KG1 (cell line): ENCODE measurements around the gene PTGS2.
"Not testable (repeated sequence)": the region's sequence is repeated elsewhere in the genome, so short reads cannot be mapped to it uniquely, and the experiment has no call there.

Experiments
- DNase-seq: peaks from one replicate; lab custom pipeline; 2025; lab: John Stamatoyannopoulos, UW

The PTGS2 gene

GRCh38 chr1:186670297-186671135 is 9.7 kb downstream of the PTGS2 start:
- DNase-seq: no peak

- not testable (repeated sequence) for DNase-seq
These were observed 10.4 kb downstream of the PTGS2 start for GRCh38 chr1:186669784-186670183.

- DNase-seq: not testable (repeated sequence)
These were observed 16.0 kb downstream of the PTGS2 start for GRCh38 chr1:186664217-186664616.

GRCh38 chr1:186662752-186663151 is 17.5 kb downstream of the PTGS2 start:
- no peak for DNase-seq

- DNase-seq: no peak
These were observed 20.3 kb downstream of the PTGS2 start for GRCh38 chr1:186659890-186660341.

GRCh38 chr1:186658999-186659398 is 21.2 kb downstream of the PTGS2 start:
- DNase-seq: no peak

GRCh38 chr1:186657481-186657880 is 22.7 kb downstream of the PTGS2 start:
- DNase-seq: no peak

- DNase-seq: no peak
These were observed 24.3 kb downstream of the PTGS2 start for GRCh38 chr1:186655876-186656275.

GRCh38 chr1:186654741-186655140 is 25.5 kb downstream of the PTGS2 start:
- no peak for DNase-seq

GRCh38 chr1:186653312-186653711 is 26.9 kb downstream of the PTGS2 start:
- DNase-seq: no peak

- no peak for DNase-seq
These were observed 31.6 kb downstream of the PTGS2 start for GRCh38 chr1:186648613-186649012.

GRCh38 chr1:186647985-186648384 is 32.2 kb downstream of the PTGS2 start:
- not testable (repeated sequence) for DNase-seq

GRCh38 chr1:186643614-186644013 is 36.6 kb downstream of the PTGS2 start:
- DNase-seq: no peak

GRCh38 chr1:186637567-186637966 is 42.7 kb downstream of the PTGS2 start:
- DNase-seq: not testable (repeated sequence)

- DNase-seq: no peak
These were observed 43.4 kb downstream of the PTGS2 start for GRCh38 chr1:186636786-186637185.

GRCh38 chr1:186634511-186634910 is 45.7 kb downstream of the PTGS2 start:
- no peak for DNase-seq

GRCh38 chr1:186633116-186633515 is 47.1 kb downstream of the PTGS2 start:
- DNase-seq: no peak

- no peak for DNase-seq
These were observed 50.9 kb downstream of the PTGS2 start for GRCh38 chr1:186629341-186629740.

- no peak for DNase-seq
These were observed 51.3 kb downstream of the PTGS2 start for GRCh38 chr1:186628910-186629309.

- DNase-seq: no peak
These were observed 53.2 kb downstream of the PTGS2 start for GRCh38 chr1:186627019-186627418.

- no peak for DNase-seq
These were observed 53.8 kb downstream of the PTGS2 start for GRCh38 chr1:186626356-186626932.

- no peak for DNase-seq
These were observed 56.7 kb downstream of the PTGS2 start for GRCh38 chr1:186623551-186623950.
